Smooth muscle cell (in vitro differentiated cells): Measurements from ENCODE around the gene TMEM59L. TPM values are rescaled to one million over a fixed set of nuclear protein-coding genes. Genes with fewer than 3 reads are reported as not detected.

ENCODE experiments used
- DNase-seq: peaks from one replicate; lab custom pipeline; 2025; ENCODE audit not compliant: unreplicated experiment; lab: John Stamatoyannopoulos, UW
- H2AFZ ChIP-seq: fragments of 200-600 bp; sonication (generic); 2 replicates; pipeline ENCODE4 v1.6.0; 2016; ENCODE audit warnings: antibody characterized with exemption, low read depth, mild to moderate bottlenecking
- H3F3A ChIP-seq: fragments of 200-600 bp; sonication (generic); 2 replicates; pipeline ENCODE4 v1.6.0; 2017; ENCODE audit warnings: antibody characterized with exemption, low read depth
- H3K27ac ChIP-seq: fragments of 200-600 bp; sonication (generic); 2 replicates; pipeline ENCODE4 v1.5.1; 2016; ENCODE audit warnings: low read depth, mild to moderate bottlenecking
- H3K27me3 ChIP-seq: fragments of 200-600 bp; sonication (generic); 2 replicates; pipeline ENCODE4 v1.6.1; 2016; ENCODE audit warnings: low read depth, mild to moderate bottlenecking
- H3K36me3 ChIP-seq: fragments of 200-600 bp; sonication (generic); 2 replicates; pipeline ENCODE4 v1.5.1; 2016; ENCODE audit warnings: low read depth
- H3K4me1 ChIP-seq: fragments of 200-600 bp; sonication (generic); 2 replicates; pipeline ENCODE4 v1.5.1; 2016; ENCODE audit warnings: low read depth
- H3K4me2 ChIP-seq: fragments of 200-600 bp; sonication (generic); 2 replicates; pipeline ENCODE4 v1.6.0; 2016; ENCODE audit warnings: mild to moderate bottlenecking
- H3K4me3 ChIP-seq: fragments of 200-600 bp; sonication (generic); 2 replicates; pipeline ENCODE4 v1.5.1; 2016; ENCODE audit warnings: mild to moderate bottlenecking
- H3K79me2 ChIP-seq: fragments of 200-600 bp; sonication (generic); 2 replicates; pipeline ENCODE4 v1.6.0; 2016; ENCODE audit warnings: low read depth, mild to moderate bottlenecking
- H3K9ac ChIP-seq: fragments of 200-600 bp; sonication (generic); 2 replicates; pipeline ENCODE4 v1.6.0; 2016; ENCODE audit warnings: low read depth
- H3K9me3 ChIP-seq: fragments of 200-600 bp; sonication (generic); replicated peaks from 2 replicates; pipeline ENCODE4 v1.5.1; 2016; ENCODE audit warnings: low read depth
- H4K20me1 ChIP-seq: fragments of 200-600 bp; sonication (generic); 2 replicates; pipeline ENCODE4 v1.6.0; 2016; ENCODE audit warnings: low read depth
- WGBS: methylation state at CpG from one replicate; pipeline ENCODE4 v1.1.7; 2016; ENCODE audit warnings: low lambda C conversion rate; 5-methylcytosine and 5-hydroxymethylcytosine counted together
- polyA plus RNA-seq: library from polyadenylated mRNA; unstranded; fragments of >200 nt; fragmentation: Nextera tagmentation; extraction: Ambion mirVana; gene quantifications from 2 replicates; pipeline ENCODE4 v1.2.1, GENCODE V29; 2016
- total RNA-seq: library from RNA; depleted of rRNA; stranded (reverse); fragments of >200 nt; gene quantifications from 2 replicates; pipeline ENCODE4 v1.2.3, GENCODE V29; 2014
- TF ChIP-seq, protein P1 (sequence below): fragments of 200-600 bp; sonication (generic); IDR thresholded peaks from 2 replicates; pipeline ENCODE4 v1.5.1; 2017; ENCODE audit warnings: borderline replicate concordance, mild to moderate bottlenecking, antibody characterized with exemption; ENCODE audit not compliant: insufficient read depth, poor library complexity, severe bottlenecking

Gene TMEM59L
- total and polyA plus RNA-seq, 2 experiments from 2014 or later, result 4.4 to 42.0 TPM

GRCh38 chr19:18571564-18572344 is 40.9 kb upstream of the TMEM59L start, which contains the start of gene UBA52:
TSS of gene UBA52 (plus strand) at chr19:18571857. CDS start at chr19:18573301, 1,444 bp downstream.
- Histone ChIP-seq H3K9me3 (no peaks in the 10 kb centered on the region), H3K36me3 (no peaks in the 10 kb centered on the region), H4K20me1 (peaks cover 38% of the 10 kb centered on the region), H3K79me2 (peaks cover 24% of the 10 kb centered on the region), H2AFZ (no peak within 1 kb of the TSS), H3K27ac (peak within 1 kb of the TSS; percentile 83), H3K9ac (peak within 1 kb of the TSS; percentile 92), H3K4me2 (peak within 1 kb of the TSS; percentile 92), H3F3A (peaks cover 24% of the 10 kb centered on the region), H3K4me3 (peak within 1 kb of the TSS; percentile 79), H3K27me3 (no peaks in the 10 kb centered on the region), H3K4me1 (peaks cover 11% of the 10 kb centered on the region)
- WGBS, result under 1% methylated on average over 74 of the region's 75 CpGs
- DNase-seq, result peak; percentile 93
- TF ChIP-seq, protein P1, sequence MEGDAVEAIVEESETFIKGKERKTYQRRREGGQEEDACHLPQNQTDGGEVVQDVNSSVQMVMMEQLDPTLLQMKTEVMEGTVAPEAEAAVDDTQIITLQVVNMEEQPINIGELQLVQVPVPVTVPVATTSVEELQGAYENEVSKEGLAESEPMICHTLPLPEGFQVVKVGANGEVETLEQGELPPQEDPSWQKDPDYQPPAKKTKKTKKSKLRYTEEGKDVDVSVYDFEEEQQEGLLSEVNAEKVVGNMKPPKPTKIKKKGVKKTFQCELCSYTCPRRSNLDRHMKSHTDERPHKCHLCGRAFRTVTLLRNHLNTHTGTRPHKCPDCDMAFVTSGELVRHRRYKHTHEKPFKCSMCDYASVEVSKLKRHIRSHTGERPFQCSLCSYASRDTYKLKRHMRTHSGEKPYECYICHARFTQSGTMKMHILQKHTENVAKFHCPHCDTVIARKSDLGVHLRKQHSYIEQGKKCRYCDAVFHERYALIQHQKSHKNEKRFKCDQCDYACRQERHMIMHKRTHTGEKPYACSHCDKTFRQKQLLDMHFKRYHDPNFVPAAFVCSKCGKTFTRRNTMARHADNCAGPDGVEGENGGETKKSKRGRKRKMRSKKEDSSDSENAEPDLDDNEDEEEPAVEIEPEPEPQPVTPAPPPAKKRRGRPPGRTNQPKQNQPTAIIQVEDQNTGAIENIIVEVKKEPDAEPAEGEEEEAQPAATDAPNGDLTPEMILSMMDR, result no peak

DNA sequence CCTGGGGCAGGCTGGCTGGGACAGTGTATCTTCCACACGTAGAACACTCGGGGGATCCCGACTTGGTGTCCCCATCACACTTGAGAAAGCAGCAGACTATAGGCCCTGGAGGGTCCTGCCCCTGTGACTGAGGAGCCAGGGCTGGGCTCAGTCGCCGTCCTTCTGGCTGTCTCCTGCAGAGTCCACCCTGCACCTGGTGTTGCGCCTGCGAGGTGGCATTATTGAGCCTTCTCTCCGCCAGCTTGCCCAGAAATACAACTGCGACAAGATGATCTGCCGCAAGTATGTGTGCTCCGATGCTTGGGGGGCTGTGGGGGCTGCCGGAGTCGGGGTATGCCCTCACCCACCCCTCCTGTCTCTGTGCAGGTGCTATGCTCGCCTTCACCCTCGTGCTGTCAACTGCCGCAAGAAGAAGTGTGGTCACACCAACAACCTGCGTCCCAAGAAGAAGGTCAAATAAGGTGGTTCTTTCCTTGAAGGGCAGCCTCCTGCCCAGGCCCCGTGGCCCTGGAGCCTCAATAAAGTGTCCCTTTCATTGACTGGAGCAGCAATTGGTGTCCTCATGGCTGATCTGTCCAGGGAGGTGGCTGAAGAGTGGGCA is 37.9 kb upstream of the TMEM59L start:
- Histone ChIP-seq H3F3A (peaks cover 28% of the 10 kb centered on the region), H3K4me2 (no peak overlapping the region), H4K20me1 (peaks cover 38% of the 10 kb centered on the region), H3K4me3 (no peak overlapping the region), H3K79me2 (peaks cover 24% of the 10 kb centered on the region), H3K4me1 (peaks cover 11% of the 10 kb centered on the region), H3K36me3 (no peaks in the 10 kb centered on the region), H3K9me3 (no peaks in the 10 kb centered on the region), H2AFZ (no peak overlapping the region), H3K9ac (no peak overlapping the region), H3K27ac (no peak overlapping the region), H3K27me3 (no peaks in the 10 kb centered on the region)
- no peak for DNase-seq
- 99% methylated on average over 18 of the region's 18 CpGs for WGBS
- TF ChIP-seq, protein P1, result no peak

GRCh38 chr19:18576383-18576782 is 36.3 kb upstream of the TMEM59L start:
- no peak overlapping the region for H3K27ac ChIP-seq

More at GRCh38 chr19:18576383-18576782, 36.3 kb upstream of the TMEM59L start:
- H3F3A ChIP-seq, result peaks cover 28% of the 10 kb centered on the region
- peaks cover 24% of the 10 kb centered on the region for H3K79me2 ChIP-seq
- no peaks in the 10 kb centered on the region for H3K27me3 ChIP-seq
- H4K20me1 ChIP-seq, result peaks cover 38% of the 10 kb centered on the region
- no peak overlapping the region for H2AFZ ChIP-seq
- no peaks in the 10 kb centered on the region for H3K36me3 ChIP-seq
- no peak overlapping the region for H3K4me3 ChIP-seq
- no peak for DNase-seq
- no peaks in the 10 kb centered on the region for H3K9me3 ChIP-seq
- TF ChIP-seq, protein P1, result no peak
- H3K4me1 ChIP-seq, result peaks cover 11% of the 10 kb centered on the region
- 92% methylated on average over 6 of the region's 8 CpGs for WGBS
- H3K9ac ChIP-seq, result no peak overlapping the region
- no peak overlapping the region for H3K4me2 ChIP-seq
